ENCODE measurements around the gene EIF3CL.
"Not testable (repeated sequence)": the region's sequence is repeated elsewhere in the genome, so short reads cannot be mapped to it uniquely, and the experiment has no call there.

The EIF3CL gene

DNA sequence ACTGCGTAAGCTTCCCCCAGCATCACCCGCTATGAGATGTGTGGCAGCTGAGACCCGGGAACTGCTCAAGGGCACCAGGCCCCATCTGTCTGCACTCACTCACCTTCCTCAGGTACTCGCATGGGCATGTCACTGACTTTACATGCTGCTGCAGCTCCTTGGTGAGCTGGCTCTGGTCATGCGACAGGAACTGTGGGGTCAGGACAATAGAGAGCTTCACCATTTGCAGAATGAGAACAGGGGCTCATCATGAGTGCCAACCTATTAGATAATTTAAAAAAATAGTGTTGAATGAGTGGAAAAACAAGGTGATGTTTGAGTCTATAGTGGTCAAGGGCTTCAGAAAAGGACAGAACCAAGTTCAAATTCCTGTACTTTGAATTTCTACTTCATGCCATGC is 41.0 kb downstream of the EIF3CL start:
- DNase-seq (ENCODE audit: low spot score), result not testable (repeated sequence)

DNA sequence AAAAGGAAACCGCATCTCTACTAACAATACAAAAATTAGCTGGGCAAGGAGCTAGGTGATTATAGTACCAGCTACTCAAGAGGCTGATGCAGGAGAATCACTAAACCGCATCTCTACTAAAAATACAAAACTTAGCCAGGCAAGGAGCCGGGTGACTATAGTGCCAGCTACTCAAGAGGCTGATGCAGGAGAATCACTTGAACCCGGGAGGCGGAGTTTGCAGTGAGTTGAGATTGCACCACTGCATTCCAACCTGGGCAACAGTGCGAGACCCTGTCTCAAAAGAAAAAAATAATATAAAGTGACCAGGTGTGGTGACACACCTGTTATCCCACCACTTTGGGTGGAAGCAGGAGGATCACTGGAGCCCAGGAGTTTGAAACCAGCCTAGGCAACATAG is 65.4 kb downstream of the EIF3CL start:
- DNase-seq (ENCODE audit: low spot score), result not testable (repeated sequence)

DNA sequence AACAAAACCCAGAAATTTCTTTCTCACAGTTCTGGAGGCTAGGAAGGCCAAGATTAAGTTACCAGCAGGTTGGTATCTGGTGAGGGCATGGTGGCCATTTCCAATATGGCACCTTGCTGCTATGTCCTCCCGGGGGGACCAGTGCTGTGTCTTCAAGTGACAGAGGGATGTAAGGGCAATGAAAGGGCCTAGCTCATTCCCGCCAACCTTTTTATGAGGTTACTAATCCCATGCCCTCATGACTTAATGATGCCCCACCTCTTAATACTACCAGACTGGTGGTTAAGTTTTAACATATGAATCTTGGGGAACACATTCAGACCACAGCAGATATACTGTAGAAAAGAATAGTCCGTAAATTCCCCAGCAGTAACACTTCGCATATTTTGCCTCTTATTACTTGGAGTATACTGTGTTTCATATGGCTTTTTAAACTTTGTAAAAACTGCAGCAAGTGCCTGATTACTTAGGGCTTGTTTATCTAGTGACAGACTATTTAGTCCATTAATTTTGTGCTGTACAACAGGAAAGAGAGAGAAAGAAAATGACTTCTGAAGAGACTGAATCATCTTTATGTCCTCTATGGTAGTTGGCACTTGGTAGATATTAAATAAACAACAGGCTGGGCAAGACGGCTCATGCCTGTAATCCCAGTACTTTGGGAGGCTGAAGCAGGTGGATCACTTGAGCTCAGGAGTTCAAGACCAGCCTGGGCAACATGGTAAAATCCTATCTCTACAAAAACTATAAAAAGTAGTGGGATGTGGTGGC is 66.5 kb downstream of the EIF3CL start:
- not testable (repeated sequence) for DNase-seq (ENCODE audit: low spot score)

DNA sequence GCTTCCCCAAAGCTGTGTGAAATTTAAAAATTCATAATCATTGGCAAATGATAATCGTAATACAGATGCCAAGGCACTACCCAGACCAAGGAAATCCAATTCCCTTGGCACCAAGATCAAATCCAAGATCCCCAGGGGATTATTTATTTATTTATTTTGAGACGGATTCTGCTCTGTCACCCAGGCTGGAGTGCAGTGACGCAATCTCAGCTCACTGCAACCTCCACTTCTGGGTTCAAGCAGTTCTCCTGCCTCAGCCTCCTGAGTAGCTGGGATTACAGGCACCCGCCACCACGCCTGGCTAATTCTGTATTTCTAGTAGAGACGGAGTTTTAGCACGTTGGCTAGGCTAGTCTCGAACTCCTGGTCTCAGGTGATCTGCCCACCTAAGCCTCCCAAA is 68.0 kb downstream of the EIF3CL start:
- DNase-seq (ENCODE audit: low spot score), result not testable (repeated sequence)

DNA sequence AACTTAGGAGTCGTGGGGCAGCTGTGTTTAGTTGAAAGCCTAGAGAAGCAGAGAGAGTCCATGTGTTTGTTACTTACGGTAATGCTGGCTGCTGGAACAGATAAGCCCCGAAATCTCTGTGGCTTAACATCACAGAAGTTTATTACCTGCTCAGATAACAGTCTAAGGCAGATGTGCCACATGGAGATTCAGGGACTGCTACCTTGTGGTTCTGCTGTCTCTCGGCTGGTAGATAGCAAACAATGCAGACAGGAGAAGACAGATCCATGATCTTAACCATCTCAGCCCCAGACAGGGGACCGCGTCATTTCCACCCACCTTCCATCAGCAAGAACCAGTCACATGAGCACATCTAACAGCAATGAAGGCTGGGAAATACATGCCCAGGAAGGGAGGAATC is 71.0 kb downstream of the EIF3CL start:
- not testable (repeated sequence) for DNase-seq (ENCODE audit: low spot score)

DNA sequence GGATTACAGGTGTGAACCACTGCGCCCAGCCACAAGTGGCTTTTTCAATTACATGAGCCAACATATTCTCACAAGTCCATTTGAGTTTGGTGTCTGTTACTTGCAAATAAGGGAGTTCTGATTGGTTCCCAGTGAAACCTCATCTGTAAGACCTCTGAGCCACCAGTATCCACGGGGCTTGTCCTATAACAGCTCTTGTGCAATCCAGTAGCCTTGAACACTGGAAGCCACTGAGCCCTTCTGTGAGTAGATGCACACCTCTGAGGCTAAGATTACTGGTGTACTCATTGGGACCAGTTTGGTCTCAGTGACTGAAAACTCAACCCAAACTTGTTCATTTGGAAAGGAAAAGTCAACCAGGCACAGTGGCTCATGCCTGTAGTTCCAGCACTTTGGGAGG is 72.7 kb downstream of the EIF3CL start:
- not testable (repeated sequence) for DNase-seq (ENCODE audit: low spot score)

DNA sequence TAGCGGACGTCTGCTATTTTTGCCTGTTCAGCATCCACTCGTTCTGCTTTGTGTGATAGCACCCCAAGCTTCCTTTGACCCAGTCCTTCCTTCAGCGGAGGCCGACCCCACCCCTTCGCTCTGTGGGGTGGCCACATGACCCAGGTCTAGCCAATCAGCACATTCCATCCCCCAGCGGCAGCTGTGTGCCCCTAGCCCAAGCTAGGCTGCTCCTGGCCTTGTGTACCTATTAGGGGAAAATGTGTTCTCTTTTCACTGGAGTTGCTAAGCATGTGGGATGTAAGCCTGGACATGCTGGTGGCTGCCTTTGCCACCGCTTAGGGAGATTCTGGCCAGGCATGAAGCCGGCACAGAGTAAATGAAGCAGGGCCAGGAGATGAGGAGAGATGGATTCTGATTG is 73.4 kb downstream of the EIF3CL start:
- DNase-seq (ENCODE audit: low spot score), result not testable (repeated sequence)

Data from AG08395 (cell line).